Measurements from ENCODE around the gene ZBTB7C. TPM values are rescaled to one million over a fixed set of nuclear protein-coding genes. Genes with fewer than 3 reads are reported as not detected.

ZBTB7C gene
- total and polyA plus RNA-seq, 2 of the 8 experiments (the other 6 are each of a cell fraction or from before 2014, with no cell fraction given): 0.15 to 0.45 TPM

DNA sequence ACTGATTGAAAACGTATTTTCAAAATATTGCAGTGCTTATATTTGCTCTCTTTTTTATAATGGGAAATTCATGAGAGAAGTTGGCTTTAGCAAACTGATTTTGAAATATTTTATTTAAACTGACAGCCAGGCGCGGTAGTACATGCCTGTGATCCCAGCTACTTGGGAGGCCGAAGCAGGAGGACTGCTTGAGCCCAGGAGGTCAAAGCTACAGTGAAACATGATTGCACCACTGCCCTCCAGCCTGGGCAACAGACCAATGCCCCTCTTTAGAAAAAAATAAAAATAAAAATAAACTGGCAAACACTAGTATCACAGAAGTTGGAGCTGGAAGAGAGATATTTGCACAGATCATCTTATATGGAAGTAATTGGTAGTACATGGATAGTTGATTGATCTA is 20.7 kb downstream of the ZBTB7C start:
- H3K79me2 ChIP-seq (ENCODE audit: control insufficient read depth in 1 of 2, insufficient read depth in 2 of 2, low read length in 2 of 2): no peaks in the 10 kb centered on the region
- no peak overlapping the region for H4K5ac ChIP-seq (ENCODE audit: insufficient read length, low read depth, low read length)
- TF ChIP-seq NANOG (IDR thresholded peaks at IDR 0.05; ENCODE audit: insufficient read depth, low read depth, low read length, poor library complexity, severe bottlenecking) (no peak), POLR2A (IDR thresholded peaks at IDR 0.05; ENCODE audit: control extremely low read depth in 1 of 2, low read depth in 2 of 2, low read length in 2 of 2) (no peak), HDAC6 (IDR thresholded peaks at IDR 0.05; ENCODE audit: low read depth, low read length) (no peak), MAFK (IDR thresholded peaks at IDR 0.05; ENCODE audit: low read depth, low read length) (no peak), TEAD4 (IDR thresholded peaks at IDR 0.05; ENCODE audit: low read depth, low read length) (no peak), TAF1 (IDR thresholded peaks at IDR 0.05; ENCODE audit: low read depth, low read length) (no peak), SIX5 (IDR thresholded peaks at IDR 0.05; ENCODE audit: low read depth, low read length) (no peak), GTF2F1 (IDR thresholded peaks at IDR 0.05; ENCODE audit: borderline replicate concordance, low read depth, low read length) (no peak), SRF (IDR thresholded peaks at IDR 0.05; ENCODE audit: low read depth, low read length) (no peak), EZH2 (IDR thresholded peaks at IDR 0.05; ENCODE audit: low read depth, low read length, severe bottlenecking) (no peak), HDAC2 (IDR thresholded peaks at IDR 0.05; ENCODE audit: borderline replicate concordance in 1 of 2, low read depth in 2 of 2, low read length in 2 of 2) (no peak), TAF7 (optimal IDR thresholded peaks at IDR 0.05; ENCODE audit: borderline replicate concordance, low read depth, low read length) (no peak)
- TF ChIP-seq, protein P1, sequence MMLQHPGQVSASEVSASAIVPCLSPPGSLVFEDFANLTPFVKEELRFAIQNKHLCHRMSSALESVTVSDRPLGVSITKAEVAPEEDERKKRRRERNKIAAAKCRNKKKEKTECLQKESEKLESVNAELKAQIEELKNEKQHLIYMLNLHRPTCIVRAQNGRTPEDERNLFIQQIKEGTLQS (IDR thresholded peaks at IDR 0.05; ENCODE audit: insufficient read depth, low read depth, low read length): no peak
- TF ChIP-seq, protein P2, sequence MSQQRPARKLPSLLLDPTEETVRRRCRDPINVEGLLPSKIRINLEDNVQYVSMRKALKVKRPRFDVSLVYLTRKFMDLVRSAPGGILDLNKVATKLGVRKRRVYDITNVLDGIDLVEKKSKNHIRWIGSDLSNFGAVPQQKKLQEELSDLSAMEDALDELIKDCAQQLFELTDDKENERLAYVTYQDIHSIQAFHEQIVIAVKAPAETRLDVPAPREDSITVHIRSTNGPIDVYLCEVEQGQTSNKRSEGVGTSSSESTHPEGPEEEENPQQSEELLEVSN (IDR thresholded peaks at IDR 0.05): no peak

More for the DNA sequence above, 20.7 kb downstream of the ZBTB7C start:
- Histone ChIP-seq H3K27me3 (replicated peaks in 1 of 4; ENCODE audit: control insufficient read depth in 3 of 4, extremely low read depth in 1 of 4, insufficient read depth in 3 of 4, low read length in 3 of 4) (no peaks in the 10 kb centered on the region; a peak in 2 of 7 replicates), H2AK5ac (ENCODE audit: low read depth, low read length) (no peak overlapping the region), H2BK120ac (replicated peaks; ENCODE audit: low read depth, low read length) (no peak overlapping the region), H3K23ac (ENCODE audit: insufficient read length) (no peak overlapping the region), H2AFZ (ENCODE audit: low read length) (no peak overlapping the region), H3K18ac (ENCODE audit: extremely low read depth, low read length) (no peak overlapping the region), H2BK20ac (ENCODE audit: low read length) (no peak overlapping the region), H2BK15ac (ENCODE audit: low read length) (no peak overlapping the region), H3K14ac (ENCODE audit: insufficient read length) (no peak overlapping the region), H3K9ac (replicated peaks in 1 of 4; ENCODE audit: extremely low read depth in 1 of 4, low read depth in 3 of 4, low read length in 3 of 4) (no peak overlapping the region), H2BK12ac (ENCODE audit: low read depth, low read length) (no peak overlapping the region), H3K4me3 (ENCODE audit: extremely low read depth in 1 of 4, insufficient read depth in 2 of 4, low read depth in 3 of 4, low read length in 4 of 4) (no peak overlapping the region), H3K4me2 (ENCODE audit: insufficient read depth in 1 of 2, low read depth in 2 of 2, low read length in 2 of 2) (no peak overlapping the region), H3K36me3 (ENCODE audit: control insufficient read depth in 2 of 4, insufficient read depth in 4 of 4, low read length in 3 of 4) (no peaks in the 10 kb centered on the region), H3K23me2 (ENCODE audit: low read depth, low read length) (no peaks in the 10 kb centered on the region), H3K9me3 (ENCODE audit: insufficient read depth in 2 of 2, low read depth in 1 of 2, low read length in 1 of 2) (no peaks in the 10 kb centered on the region), H4K20me1 (replicated peaks in 1 of 2; ENCODE audit: control insufficient read depth in 1 of 2, insufficient read depth in 2 of 2, low read length in 2 of 2) (no peaks in the 10 kb centered on the region), H3K56ac (replicated peaks; ENCODE audit: insufficient read length, low read depth, low read length) (no peak overlapping the region), H4K91ac (replicated peaks; ENCODE audit: insufficient read length, low read length) (no peak overlapping the region), H3K4me1 (replicated peaks in 1 of 4; ENCODE audit: control insufficient read depth in 3 of 4, insufficient read depth in 4 of 4, low read length in 3 of 4) (no peaks in the 10 kb centered on the region), H2BK5ac (ENCODE audit: low read depth, low read length) (no peak overlapping the region), H3K4ac (replicated peaks; ENCODE audit: insufficient read length, low read depth, low read length) (no peak overlapping the region), H3K27ac (ENCODE audit: low read depth, low read length) (no peak overlapping the region), H3K79me1 (ENCODE audit: low read depth, low read length) (no peaks in the 10 kb centered on the region), H4K8ac (ENCODE audit: extremely low read depth, insufficient read depth, low read length) (no peak overlapping the region)
- FAIRE-seq: no peak
- CTCF ChIA-PET (ENCODE audit: partially characterized antibody): no interaction called here
- WGBS, 2 experiments (ENCODE audit: extremely low coverage in 1 of 2, insufficient coverage in 1 of 2, insufficient read length in 1 of 2, insufficient replicate concordance in 2 of 2, low coverage in 1 of 2, low lambda C conversion rate in 2 of 2, missing lambda C conversion rate in 1 of 2): 93% methylated on average over 4 of the region's 4 CpGs; no CpG with 5 or more reads in 1 of the 2 experiments
- POLR2A ChIA-PET (ENCODE audit: partially characterized antibody): interaction anchor here (0.7 kb wide), 1 partner anchor 13 kb away, joined by 3 read pairs; no protein-coding TSS in a partner anchor
- DNase-seq (ENCODE audit: low read depth in 1 of 2, low spot score in 2 of 2): no peak
